Stimulated activated CD8-positive, alpha-beta memory T cell treated with anti-CD3 and anti-CD28 coated beads, Interleukin-7, amount 100 ng/mL, for 1 hour (primary cell): ENCODE measurements around the gene KIF25.

ENCODE experiments used
- DNase-seq, 2 donors: peaks; one replicate each; pipeline ENCODE4 v3.0.0-alpha.2; 2020; ENCODE audit warnings: low read depth in 2 of 2

KIF25 gene

DNA sequence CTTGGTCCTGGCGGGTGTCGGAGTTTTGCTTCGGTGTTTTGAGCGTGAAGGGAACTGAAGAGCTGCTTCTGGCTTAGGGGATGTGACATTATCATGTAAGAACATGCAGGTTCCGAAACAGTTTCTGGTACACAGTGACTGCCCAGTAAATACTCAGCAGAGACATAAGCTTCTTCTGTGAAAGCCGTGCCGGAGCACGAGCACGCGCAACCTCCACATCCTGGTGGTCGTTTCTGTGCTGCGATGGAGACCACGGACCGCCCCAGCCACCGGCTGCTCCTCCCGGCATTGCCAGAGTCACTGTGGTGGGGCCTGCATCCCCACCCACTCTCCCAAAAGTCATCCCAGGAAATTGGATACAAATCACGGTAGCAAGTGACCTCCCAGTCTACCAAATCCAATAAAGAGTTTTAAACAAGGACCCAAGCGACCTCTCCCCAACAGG lies 18.7 kb downstream of the KIF25 start:
- no peak for DNase-seq

DNA sequence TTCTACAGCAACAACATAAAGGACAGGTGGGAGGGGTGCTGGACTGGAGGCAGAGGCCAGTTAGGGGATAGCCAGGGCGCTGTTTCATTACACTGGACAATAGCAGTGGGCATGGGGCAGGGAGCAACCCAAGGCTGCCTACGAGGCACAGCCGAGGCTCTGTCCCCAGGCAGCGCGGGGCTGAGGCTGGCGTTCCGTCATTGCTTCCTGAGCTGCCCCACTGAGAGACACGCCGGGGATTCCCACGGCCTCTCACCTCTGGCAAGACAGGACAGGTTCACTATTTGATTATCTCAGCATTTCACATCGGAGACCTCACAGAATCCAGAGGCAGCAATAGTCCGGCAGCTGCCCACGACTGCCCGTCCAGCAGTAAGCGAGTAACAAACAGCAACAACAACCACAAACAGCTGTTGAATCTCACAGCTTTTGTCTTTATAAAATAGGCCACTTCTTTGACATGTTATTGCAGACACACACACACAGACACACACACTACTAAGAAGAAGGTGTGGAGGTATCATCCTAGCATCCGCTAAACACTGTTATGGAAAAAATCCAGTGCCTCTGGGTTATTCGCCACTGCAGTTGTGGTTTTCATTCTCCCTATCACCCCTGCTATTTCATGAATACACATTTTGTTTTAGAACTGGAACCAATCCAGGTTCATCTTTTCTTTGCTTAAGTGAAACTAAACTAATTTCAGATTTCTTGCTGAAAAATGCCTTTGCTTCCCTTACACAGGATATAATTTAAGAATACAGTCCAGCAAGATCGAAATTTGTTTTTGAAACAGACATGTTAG lies 19.5 kb downstream of the KIF25 start:
- no peak for DNase-seq

DNA sequence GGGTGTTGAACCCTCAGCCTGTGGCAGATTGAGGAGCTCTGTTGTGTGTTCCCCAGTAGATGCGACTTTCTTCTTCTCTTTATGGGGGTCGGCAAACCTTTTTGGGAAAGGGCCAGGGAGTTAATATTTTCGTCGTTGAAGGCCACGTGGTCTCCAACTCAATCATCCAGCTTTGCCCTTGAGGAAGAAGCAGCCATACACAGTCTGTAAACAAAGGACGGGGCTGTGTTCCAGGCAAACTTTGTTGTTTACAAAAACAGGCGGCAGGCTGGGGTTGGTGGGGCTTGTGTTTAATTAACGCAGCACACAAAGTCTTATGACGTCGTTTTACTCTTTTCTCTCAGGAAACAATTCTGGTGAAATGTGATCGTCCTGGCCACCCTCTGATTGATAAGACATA lies 20.2 kb downstream of the KIF25 start:
- DNase-seq, result no peak

DNA sequence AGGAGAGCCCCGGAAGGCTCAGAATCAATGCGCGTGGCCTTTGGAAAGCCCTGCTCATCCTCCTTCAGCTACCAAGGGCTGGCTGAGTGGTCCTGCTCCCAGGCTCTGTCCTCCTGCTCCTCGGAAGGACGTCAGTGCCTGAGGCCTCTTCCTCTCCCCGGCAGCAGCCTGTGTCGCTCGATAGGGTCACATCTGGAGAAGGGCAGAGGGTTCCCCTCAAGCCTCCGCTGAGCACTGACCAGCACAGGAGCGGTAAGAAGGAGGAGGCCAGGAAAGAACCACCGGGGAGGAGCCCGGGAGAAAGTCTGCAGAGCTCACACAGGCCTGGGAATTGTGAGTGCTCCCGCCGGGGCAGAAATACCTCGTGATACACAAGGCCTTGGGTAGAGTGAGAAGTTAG lies 21.2 kb downstream of the KIF25 start:
- DNase-seq, result no peak

DNA sequence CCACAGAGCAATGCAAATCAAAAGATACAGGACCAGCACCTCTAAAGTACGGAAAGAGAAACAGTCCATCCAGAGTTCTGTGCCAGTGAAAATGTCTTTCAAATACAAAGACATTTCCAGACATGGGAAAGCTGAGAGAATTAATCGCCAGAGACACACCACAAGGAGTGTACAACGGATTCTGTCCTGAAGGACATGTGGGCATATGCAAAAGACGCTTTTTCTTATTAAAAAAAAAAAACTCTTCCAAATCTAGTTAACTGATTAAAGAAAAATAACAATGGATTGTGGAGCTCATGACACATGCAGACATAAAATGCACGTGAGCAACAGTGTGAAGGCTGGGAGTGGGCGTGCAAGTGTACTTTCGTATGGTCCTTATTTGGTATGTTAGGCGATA lies 22.8 kb downstream of the KIF25 start:
- DNase-seq, result no peak

DNA sequence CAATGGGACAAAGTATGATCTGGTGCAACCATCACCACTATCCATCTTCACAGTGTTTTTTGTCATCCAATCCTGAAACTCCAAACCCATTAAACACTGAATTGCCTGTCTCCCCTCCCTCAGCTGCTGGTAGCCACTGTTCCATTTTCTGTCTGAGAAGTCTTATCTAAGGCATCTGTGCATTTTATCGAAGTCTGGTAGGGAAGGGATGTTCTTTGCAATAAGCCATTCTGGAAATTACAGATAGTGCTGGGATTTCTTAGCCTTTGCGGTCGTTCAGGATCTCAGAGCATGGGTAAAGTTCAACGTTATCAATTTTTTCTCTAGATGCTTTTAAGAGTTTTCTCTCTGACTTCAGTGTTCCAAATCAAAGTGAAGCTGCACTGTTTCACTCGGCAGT lies 24.1 kb downstream of the KIF25 start:
- DNase-seq, result no peak

DNA sequence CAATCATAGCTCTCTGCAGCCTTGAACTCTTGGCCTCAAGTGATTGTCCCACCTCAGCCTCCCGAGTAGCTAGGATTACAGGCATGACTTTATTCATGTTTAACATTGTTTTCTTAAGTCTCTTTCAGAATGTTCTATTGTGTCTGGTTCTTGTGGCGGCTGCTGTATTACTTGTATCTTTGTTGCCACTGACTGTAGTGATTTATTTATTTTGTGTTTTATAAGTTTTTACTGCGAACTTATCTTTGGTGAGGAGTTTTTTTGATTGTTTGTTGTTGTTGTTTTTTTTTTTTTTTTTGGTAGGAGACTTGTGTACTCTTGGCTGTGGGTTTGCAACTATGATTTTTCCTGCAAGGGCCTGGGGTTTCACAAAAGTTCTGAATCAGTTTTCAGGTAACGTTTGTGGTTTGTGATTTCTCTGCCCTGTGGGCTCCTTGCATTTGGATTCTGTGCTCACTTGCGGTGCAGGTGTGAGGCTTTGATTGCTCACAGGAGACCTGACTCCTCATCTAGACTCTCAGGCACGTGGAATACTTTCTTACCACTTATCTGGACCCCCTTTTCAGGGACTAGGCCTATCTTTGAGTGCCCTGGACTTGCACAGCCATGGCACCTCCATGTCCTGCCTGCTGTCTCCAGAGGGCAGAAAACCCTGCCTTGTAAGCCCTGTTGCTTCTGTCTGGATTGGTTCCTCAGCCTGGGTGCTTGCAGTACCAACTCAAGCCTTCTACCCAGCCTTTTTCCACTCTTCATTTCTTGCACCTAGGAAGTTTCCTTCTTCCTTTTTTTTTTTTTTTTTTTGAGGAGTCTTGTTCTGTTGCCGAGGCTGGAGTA lies 25.2 kb downstream of the KIF25 start:
- DNase-seq, result no peak

DNA sequence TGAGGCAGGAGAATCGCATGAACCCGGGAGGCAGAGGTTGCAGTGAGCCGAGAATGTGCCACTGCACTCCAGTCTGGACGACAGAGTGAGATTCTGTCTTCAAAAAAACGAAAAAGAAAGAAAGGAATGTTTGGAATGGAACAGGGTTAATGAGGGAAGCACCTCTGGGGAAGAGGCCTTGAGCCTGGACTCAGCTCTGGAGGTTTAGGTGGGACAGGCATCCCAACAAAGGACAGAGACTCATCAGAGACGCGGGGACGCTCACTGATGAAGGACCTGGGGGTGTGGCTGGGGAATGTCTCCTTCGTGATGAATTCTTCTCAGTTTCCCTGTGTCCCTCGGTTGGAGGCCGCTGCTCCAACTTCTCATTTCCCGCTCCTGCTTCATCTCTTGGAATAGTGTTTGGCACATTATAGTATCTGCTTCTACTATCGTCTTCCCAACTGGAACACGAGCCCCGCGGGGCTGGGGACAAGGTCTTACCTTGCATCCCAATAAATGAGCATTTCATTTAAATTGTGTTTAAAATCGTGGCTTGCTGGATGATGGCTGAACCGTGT lies 27.6 kb downstream of the KIF25 start:
- no peak for DNase-seq

DNA sequence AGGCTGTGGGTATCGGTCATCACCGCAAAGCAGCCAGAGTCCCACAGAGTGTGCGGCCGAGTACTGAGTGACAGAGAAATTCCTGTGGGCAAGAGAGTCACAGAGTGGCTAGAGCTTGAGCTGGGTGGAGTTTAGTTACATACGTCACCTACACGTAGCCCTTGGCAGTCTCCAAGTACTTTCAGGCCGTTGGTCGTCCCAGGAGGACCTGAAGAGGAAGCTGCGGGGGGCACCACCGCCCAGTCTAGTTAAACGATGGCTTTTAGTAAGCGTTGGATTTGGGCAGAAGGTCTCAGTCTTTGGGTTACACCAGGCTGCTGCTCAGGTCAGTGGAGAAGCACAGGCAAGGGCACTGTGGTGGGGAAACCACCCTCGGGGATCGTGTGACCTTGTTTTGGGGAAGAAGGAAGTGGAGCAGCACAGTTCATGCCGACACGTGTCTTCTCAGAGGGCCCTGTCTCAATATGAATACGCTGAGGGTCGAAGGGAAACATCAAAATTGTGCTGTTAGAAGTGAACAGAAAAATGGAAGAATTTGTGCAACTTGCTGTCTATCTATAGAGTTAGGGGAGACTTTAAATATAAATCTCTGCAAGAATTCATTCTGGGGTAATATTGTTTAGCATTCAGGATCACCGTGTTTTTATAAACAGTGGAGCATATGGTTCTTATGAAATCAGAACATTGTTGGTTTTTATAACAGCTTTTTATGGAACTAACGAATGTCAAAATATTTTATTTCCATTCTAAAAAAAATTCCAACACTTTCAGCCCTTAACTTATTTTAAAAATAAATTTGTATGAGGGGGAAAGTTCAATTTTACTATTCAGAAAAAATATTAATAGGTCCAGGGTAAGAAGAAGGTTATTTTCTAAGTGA lies 28.6 kb downstream of the KIF25 start:
- no peak for DNase-seq

DNA sequence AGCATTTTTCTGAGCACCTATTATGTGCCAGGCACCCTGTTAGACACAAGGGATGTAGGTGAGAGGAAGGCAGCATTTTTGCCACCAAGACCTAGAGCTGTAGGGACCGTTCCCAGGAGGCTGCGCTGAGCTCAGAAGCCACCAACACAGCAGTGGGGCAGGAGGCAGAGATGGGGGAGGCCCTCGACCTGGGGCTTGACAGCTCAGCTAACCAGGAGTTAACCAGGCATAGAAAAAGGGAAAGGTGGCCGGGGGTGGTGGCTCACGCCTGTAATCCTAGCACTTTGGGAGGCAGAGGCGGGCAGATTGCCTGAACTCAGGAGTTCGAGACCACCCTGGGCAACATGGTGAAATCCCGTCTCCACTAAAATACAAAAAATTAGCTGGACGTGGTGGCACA lies 29.5 kb downstream of the KIF25 start:
- DNase-seq, result no peak

DNA sequence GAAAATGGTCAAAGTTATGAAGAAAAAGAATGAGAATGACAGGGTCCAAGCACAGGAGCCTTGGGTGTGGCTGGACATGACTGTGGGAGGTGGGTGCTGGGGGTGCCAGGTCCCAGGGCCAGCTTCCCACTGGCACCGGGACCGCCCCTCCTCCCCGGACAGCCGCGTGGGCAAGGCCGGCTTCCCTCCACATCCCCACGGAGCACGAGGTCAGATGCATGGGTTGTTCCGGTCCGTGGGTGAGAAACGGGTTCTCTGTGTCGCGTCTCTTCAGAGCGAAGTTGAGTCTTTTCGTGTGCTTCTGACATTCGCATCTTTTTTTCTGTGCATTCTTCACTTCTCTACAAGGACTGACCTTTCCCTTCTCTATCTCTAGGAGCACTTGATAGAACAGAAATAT lies 30.1 kb downstream of the KIF25 start:
- DNase-seq, result no peak

DNA sequence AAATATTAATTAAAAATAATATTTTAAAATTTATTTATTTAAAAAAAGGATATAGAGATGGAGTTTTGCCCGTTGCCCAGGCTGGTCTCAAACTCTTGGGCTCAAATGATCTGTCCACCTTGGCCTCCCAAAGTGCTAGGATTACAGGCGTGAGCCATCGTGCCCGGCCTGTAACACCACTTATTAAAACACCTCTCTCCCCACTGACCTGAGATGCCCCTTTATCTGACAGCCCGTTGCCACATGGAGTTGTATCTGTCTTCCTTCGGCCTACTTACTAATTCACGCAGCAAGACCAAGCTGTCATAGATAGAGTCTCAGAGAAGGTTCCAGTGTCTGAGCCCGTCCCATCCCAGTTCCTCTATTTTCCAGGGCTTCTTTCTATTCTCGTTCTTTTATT lies 30.7 kb downstream of the KIF25 start:
- no peak for DNase-seq

DNA sequence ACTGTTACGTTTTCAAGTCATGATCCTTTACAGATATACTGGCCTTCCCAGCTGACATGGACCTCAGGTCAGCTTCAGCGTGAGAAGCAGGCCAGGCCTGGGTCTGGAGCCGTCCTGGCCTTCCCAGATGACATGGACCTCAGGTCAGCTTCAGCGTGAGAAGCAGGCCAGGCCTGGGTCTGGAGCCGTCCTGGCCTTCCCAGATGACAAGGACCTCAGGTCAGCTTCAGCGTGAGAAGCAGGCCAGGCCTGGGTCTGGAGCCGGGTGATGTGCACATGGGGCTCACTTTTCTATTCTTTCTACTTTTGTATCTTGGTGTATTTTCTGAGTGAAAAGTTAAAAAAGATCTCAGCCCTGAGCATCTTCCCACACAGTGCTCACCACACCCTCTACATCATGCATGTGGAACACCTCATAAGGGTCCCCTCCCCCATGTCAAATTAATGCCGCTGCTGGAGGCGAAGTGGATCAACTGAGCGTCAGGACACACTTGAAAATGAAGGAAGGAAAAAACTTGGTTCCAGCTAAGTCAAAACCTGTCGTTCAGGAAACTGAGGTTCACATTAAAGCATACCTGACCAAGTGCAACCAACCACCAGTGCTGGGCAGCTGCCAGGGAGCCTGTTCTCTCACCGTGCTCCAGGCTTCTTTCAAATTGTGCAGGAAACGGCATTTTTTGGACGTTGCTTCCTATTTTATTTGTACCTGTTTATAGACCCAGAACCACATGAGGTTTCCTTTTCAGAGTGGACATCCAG lies 32.2 kb downstream of the KIF25 start:
- DNase-seq, result no peak

DNA sequence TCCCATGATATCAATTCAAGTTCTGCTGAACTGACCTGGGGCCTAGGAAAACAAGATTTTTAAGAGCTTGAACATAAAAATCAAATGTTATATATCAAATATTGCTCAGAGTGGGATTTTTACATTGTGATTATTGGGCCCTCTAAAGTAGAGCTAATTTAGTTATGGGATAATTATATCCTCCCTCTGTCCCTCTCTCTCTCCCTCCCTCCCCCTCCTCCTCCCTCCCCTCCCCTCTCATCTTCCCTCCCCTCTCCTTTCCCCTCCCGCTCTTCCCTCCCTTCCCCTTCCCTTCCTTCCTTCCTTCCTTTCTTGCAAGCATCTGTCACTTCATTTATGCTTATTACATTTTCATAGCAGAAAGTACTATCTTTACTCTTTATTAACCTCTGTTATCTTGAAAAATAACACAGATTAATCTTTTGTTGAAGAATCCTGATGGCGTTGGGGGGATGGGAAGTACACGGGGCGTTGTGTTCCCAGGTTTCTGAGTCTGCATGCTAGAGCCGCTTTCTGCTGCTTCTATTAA lies 32.8 kb downstream of the KIF25 start:
- no peak for DNase-seq

DNA sequence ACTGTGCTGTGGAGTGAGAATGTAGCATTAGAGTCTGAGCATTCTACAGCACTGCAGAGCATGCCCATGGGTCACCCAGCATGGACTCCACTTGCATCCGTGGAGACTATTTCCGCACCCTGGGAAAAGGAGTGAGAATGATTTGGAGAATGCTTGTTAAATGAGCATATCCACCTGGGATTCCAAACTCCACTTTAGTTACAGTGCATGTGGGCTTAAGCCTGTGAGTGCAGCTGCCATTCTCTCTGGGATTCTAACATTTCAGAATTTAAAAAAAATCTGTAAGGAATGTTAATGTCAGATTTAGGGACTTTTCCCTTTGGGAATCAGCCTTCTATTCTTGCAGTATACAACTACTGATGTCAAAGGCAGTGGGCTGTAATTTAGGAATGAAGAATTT lies 33.4 kb downstream of the KIF25 start:
- DNase-seq, result no peak

DNA sequence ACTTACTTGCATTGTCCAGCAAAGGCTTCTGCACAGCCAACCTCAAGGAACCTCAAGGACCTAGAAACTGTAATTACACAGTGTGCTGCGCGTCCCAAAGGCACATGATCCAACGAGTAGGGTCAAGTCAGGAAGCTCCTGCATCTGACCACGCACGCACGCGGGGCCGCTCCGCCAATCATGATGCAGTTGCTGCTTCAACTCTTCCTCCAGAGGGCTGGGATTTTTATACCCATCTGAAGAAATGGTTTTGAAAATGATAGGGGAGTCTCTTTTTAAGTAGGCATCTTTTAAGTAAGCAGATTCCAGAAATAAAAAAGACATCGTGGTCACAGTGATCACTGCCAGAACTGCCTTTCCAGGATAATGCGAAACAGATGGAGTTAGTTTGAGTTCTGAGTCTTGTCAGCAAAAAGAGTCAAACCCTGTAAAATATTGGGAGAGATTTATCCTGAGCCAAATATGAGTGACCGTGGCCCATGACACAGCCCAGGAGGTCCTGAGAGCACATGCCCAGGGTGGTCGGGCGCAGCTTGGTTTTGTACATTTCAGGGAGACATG lies 34.0 kb downstream of the KIF25 start:
- DNase-seq, result no peak

DNA sequence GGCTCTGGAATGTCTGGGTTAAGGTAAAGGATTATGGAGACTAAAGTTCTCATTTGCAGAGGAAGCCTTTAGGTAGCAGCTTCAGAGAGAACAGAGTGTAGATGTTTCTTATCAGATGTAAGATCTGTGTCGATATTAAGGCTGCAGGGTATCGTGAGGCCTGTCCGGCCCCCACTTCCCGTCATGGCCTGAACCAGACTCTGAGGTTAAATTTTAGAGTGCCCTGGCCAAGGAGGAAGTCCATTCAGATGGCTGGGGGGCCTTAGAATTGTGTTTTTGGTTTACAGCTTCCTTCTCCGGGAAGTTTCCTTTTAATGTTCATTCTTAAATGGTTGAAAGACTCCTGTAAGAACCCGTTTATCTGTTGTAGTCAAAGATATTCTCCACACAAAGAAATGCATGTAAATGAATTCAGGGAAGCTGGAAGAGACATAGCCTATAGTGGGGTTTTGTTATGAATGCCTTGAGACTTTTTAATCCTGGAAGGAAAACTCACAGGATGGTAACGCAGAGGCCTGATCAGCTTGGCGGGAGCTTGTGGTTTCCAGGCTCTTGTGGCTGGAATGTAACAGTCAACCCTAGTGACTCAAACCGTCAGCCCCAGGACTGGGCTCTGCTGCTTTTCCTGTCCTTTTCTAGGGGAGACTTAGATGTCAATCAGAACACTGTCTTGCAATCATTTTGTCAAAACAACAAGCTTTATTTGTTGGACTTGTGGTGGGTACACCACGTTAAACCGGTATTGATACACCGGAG lies 34.7 kb downstream of the KIF25 start:
- no peak for DNase-seq

DNA sequence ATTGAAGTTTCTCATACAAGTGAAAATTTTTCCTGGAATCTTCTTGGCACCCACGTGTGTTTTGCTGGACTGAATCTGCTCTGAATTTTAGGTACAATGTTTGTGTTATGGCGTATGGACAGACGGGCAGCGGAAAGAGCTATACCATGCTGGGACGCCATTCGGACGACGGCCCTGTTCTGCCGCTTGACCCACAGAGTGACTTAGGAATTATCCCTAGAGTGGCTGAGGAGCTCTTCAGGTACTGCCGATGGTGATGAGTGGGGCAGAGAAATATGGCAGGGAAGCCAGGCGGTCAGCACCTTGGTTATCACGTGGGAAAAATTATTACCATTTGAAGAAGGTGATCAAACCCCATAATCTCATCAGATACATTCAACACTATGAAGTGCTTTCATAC lies 36.3 kb downstream of the KIF25 start:
- no peak for DNase-seq

DNA sequence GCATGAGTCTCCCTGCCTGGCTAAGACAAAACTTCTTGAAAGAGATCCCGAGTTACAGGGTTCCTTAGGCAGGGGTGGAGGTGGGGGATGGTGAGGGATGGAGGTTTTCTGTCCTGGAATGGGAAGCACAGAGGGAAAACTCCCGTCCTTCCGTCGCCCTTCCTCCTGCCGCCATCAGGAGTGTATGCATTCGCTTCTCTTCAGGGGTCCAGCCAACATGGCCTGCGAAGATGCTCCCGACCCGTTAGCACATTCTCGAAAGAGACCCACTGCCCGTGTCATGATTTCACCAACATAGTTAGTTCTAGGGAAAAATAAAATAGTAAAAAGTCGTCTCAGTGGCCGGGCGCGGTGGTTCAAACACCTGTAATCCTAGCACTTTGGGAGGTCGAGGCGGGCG lies 37.1 kb downstream of the KIF25 start:
- DNase-seq, result no peak
